Activated B cell treated with CpG ODN at 0.5 μM for 24 hours (primary cell): Measurements from ENCODE around the gene MPC1. TPM values are rescaled to one million over a fixed set of nuclear protein-coding genes. Genes with fewer than 3 reads are reported as not detected.

Experiments used
- ATAC-seq: fragments of 200-7000 bp; cut with Tn5 transposase; one replicate; pipeline ENCODE4 v1.10.0; 2021; ENCODE audit warnings: low read depth, mild to moderate bottlenecking, moderate library complexity
- CTCF ChIA-PET: fragments of 350-600 bp; sonication (Branson Sonifier 250); formaldehyde crosslinking; loops from one replicate; lab custom pipeline; 2021; ENCODE audit warnings: antibody characterized with exemption; lab: Charles Lee
- POLR2A ChIA-PET: fragments of 350-600 bp; sonication (Branson Sonifier 250); formaldehyde crosslinking; loops from one replicate; lab custom pipeline; 2021; ENCODE audit warnings: antibody characterized with exemption; lab: Charles Lee
- DNase-seq: peaks from one replicate; pipeline ENCODE4 v3.0.0; 2022
- H3K27ac Mint-ChIP-seq: one replicate; pipeline ENCODE4 v1.8.0; 2020; ENCODE audit warnings: mixed read lengths
- H3K27me3 Mint-ChIP-seq: one replicate; pipeline ENCODE4 v1.8.0; 2021; ENCODE audit warnings: mixed read lengths
- H3K36me3 Mint-ChIP-seq: one replicate; pipeline ENCODE4 v1.8.0; 2021; ENCODE audit warnings: low read depth, mixed read lengths
- H3K4me1 Mint-ChIP-seq: one replicate; pipeline ENCODE4 v1.8.0; 2021; ENCODE audit warnings: mixed read lengths
- H3K4me3 Mint-ChIP-seq: one replicate; pipeline ENCODE4 v1.8.0; 2020; ENCODE audit warnings: mild to moderate bottlenecking, mixed read lengths
- H3K9me3 Mint-ChIP-seq: one replicate; pipeline ENCODE4 v1.8.0; 2020; ENCODE audit warnings: mixed read lengths
- CTCF ChIP-seq: fragments of 200-600 bp; IDR thresholded peaks from one replicate; pipeline ENCODE4 v1.8.0; 2022; ENCODE audit warnings: antibody characterized with exemption, mild to moderate bottlenecking
- intact Hi-C: fragments of 100-400 bp; cut with micrococcal nuclease; formaldehyde crosslinking; loops from one replicate; pipeline ENCODE4 v1.15.1; 2024
- total RNA-seq: library from RNA; stranded (reverse); gene quantifications from 2 replicates; pipeline ENCODE4 v1.2.3, GENCODE V29; 2022

MPC1 gene
- total RNA-seq: 16.7 and 17.3 TPM in 2 replicates

DNA sequence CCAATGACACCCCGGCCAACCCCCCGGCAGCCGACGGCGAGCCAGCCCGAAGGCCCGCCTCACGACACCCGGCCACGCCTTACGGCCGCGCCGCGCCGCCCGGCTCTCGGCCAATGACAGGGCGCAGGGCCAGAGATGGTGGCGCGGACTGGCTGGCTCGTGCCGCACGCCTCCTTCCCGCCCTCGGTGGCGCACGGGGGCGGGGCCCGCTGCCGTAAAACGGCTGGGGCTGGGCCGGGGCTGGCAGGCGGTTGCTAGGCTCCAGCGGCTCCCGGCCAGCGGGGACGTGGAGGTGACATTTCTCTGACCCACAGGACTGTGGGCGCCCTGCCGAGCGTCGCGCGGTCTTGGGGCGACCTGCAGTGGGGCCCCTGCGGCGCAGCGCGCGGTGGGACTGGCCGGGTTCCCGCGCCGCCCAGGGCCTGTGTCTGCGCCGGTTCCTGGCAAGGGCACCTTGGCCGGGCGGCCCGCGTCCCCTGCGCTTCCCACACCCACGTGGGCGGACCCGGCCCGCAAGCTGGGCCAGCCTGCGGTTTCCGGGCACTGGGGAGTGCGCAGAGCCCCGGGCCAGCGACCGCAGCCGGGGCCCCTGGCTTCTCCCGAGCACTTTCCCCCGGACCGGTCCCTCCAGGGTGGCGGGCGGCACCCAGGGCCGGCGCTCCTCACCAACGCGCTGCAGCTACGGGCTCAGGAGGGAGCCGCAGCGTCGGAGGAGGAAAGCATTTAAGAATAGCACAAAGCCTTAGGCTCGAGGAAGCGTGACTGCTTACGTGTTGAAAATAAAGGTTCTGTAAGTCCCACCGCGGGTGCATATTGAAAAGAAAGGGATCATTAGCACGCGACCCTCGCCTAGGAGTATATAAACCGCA lies at the start of gene MPC1:
Gene MPC1 (minus strand): TSS at position 8 of the 869 bp plus-strand sequence. CDS start 64 bp downstream, outside the sequence.
- Mint-ChIP-seq H3K36me3 (peaks cover 2% of the 10 kb centered on the region), H3K9me3 (no peaks in the 10 kb centered on the region), H3K4me3 (peak within 1 kb of the TSS; percentile 92), H3K27me3 (no peaks in the 10 kb centered on the region), H3K27ac (peak within 1 kb of the TSS; percentile 76), H3K4me1 (peaks cover 15% of the 10 kb centered on the region)
- POLR2A ChIA-PET: interaction anchor here (1.6 kb wide), 1 partner anchor 41 kb away, joined by 7 read pairs; the partner anchor contains the start of gene SFT2D1
- peak; percentile 96 for DNase-seq
- CTCF ChIA-PET: interaction anchor here (1.3 to 1.4 kb wide), 2 partner anchors 17 to 70 kb away, joined by 3 to 5 read pairs; no protein-coding TSS in a partner anchor
- ATAC-seq: peak; percentile 94
- intact Hi-C loops: loop anchor here (1.0 to 5.0 kb wide), 6 partner anchors 18 to 729 kb away; partner anchors contain the start of genes PRR18 and RPS6KA2
- no peak for TF ChIP-seq CTCF

DNA sequence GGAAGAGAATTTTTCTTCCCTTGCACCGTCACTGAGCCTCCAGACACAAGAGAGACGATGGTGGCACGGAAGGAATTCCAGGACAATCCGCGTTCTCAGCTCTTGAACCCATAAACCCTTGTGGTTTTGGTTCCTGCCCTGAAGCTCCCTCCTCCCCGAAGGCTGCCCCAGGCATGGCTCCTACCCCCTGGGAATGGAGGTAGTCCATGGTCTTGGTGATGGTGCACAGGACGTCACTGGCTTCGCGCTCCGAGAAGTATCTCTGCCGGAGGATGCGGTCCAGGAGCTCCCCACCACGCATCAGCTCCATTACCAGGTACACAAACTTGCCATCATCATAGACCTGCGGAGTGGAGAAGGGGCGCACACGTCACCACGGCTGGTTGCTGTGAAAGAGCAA lies 47.5 kb upstream of the MPC1 start:
- intact Hi-C loops: no loop called here
- Mint-ChIP-seq H3K36me3 (peaks cover 6% of the 10 kb centered on the region), H3K9me3 (no peaks in the 10 kb centered on the region), H3K4me1 (no peaks in the 10 kb centered on the region), H3K27me3 (peaks cover 2% of the 10 kb centered on the region), H3K4me3 (no peak overlapping the region), H3K27ac (no peak overlapping the region)
- DNase-seq (no peak), ATAC-seq (no peak)
- CTCF ChIA-PET: no interaction called here
- TF ChIP-seq CTCF: no peak
- POLR2A ChIA-PET: no interaction called here

- Mint-ChIP-seq H3K36me3 (peaks cover 3% of the 10 kb centered on the region), H3K9me3 (no peaks in the 10 kb centered on the region), H3K27ac (no peak overlapping the region), H3K4me3 (no peak overlapping the region), H3K27me3 (no peaks in the 10 kb centered on the region), H3K4me1 (no peaks in the 10 kb centered on the region)
- no peak for TF ChIP-seq CTCF
- intact Hi-C loops: no loop called here
- no peak for ATAC-seq
- no peak for DNase-seq
- POLR2A ChIA-PET: no interaction called here
- CTCF ChIA-PET: no interaction called here
Measured at GRCh38 chr6:166424431-166424830, 41.7 kb upstream of the MPC1 start.

- CTCF ChIA-PET: no interaction called here
- intact Hi-C loops: no loop called here
- DNase-seq: no peak
Measured at GRCh38 chr6:166423781-166424180, 41.0 kb upstream of the MPC1 start.

More at GRCh38 chr6:166423781-166424180, 41.0 kb upstream of the MPC1 start:
- Mint-ChIP-seq H3K27ac (no peak overlapping the region), H3K36me3 (peaks cover 3% of the 10 kb centered on the region), H3K4me3 (no peak overlapping the region), H3K4me1 (no peaks in the 10 kb centered on the region), H3K27me3 (no peaks in the 10 kb centered on the region), H3K9me3 (no peaks in the 10 kb centered on the region)
- POLR2A ChIA-PET: no interaction called here
- no peak for TF ChIP-seq CTCF
- no peak for ATAC-seq
